Ishikawa (cell line): ENCODE data around the gene SSU72.
A peak's percentile ranks its signal among the peaks of the same experiment; 100 is the strongest.

Experiments
- CEBPB ChIP-seq: IDR thresholded peaks from 2 replicates; pipeline ENCODE4 v1.6.1; 2012
- CREB1 ChIP-seq: IDR thresholded peaks from 2 replicates; pipeline ENCODE4 v1.6.1; 2012; ENCODE audit warnings: low read depth
- EGR1 ChIP-seq: IDR thresholded peaks from 2 replicates; pipeline ENCODE4 v1.6.1; 2012
- EP300 ChIP-seq: IDR thresholded peaks from 2 replicates; pipeline ENCODE4 v1.6.1; 2012; ENCODE audit warnings: borderline replicate concordance
- FOXM1 ChIP-seq: IDR thresholded peaks from 2 replicates; pipeline ENCODE4 v1.6.1; 2012; ENCODE audit warnings: low read depth, borderline replicate concordance
- NFIC ChIP-seq: IDR thresholded peaks from 2 replicates; pipeline ENCODE4 v1.6.1; 2012
- RAD21 ChIP-seq: IDR thresholded peaks from 2 replicates; pipeline ENCODE4 v1.6.1; 2012; ENCODE audit warnings: low read depth
- TAF1 ChIP-seq: IDR thresholded peaks from 2 replicates; pipeline ENCODE4 v1.6.1; 2012; ENCODE audit warnings: low read depth, mild to moderate bottlenecking
- TCF12 ChIP-seq: IDR thresholded peaks from 2 replicates; pipeline ENCODE4 v1.6.1; 2012; ENCODE audit warnings: low read depth
- TEAD4 ChIP-seq: IDR thresholded peaks from 2 replicates; pipeline ENCODE4 v1.6.1; 2012
- YY1 ChIP-seq: IDR thresholded peaks from 2 replicates; pipeline ENCODE4 v1.6.1; 2012; ENCODE audit warnings: low read depth
- ZBTB7A ChIP-seq: IDR thresholded peaks from 2 replicates; pipeline ENCODE4 v1.6.1; 2012; ENCODE audit warnings: low read depth
- TF ChIP-seq, protein P1 (sequence below): IDR thresholded peaks from 2 replicates; pipeline ENCODE4 v1.6.1; 2012
- TF ChIP-seq, protein P2 (sequence below): IDR thresholded peaks from 2 replicates; pipeline ENCODE4 v1.6.1; 2012; ENCODE audit warnings: low read depth, mild to moderate bottlenecking
- TF ChIP-seq, protein P3 (sequence below): IDR thresholded peaks from 2 replicates; pipeline ENCODE4 v1.6.1; 2012

Gene SSU72

DNA sequence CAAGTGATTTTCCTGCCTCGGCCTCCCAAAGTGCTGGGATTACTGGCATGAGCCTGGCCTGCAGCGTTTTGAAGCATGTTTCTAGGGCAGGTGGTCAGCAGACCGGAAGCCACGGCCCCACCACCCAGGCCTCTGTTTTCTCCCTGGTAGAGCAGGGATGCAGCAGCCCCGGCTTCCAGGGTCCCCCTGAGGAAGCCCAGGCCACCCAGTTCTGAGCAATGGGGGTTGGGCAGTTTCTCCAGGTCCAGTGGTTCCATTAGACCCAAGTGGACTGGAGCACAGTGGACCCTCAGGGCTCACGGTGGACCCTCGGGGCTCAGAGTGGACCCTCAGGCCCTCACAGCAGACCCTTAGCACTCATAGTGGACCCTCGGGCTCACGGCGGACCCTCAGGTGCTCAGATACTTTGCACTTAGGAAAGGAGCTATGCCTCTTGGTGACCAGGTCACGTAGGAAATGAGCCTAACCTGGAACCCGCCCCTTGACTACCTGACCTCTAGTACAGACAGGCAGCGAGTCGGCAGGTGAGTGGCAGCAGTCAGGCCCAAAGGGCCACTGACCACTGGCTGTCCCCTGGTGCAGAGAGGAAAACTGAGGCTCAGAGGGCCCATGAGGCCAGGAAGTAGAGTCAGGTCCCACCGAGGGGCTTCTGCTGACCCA lies 29.8 kb upstream of the SSU72 start:
- TF ChIP-seq, protein P1, sequence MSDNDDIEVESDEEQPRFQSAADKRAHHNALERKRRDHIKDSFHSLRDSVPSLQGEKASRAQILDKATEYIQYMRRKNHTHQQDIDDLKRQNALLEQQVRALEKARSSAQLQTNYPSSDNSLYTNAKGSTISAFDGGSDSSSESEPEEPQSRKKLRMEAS = no peak
- TF ChIP-seq EP300 (no peak), ZBTB7A (0 out of 2 replicates have a peak, but pooled peaks have one; percentile 13), TCF12 (no peak), CEBPB (no peak)

DNA sequence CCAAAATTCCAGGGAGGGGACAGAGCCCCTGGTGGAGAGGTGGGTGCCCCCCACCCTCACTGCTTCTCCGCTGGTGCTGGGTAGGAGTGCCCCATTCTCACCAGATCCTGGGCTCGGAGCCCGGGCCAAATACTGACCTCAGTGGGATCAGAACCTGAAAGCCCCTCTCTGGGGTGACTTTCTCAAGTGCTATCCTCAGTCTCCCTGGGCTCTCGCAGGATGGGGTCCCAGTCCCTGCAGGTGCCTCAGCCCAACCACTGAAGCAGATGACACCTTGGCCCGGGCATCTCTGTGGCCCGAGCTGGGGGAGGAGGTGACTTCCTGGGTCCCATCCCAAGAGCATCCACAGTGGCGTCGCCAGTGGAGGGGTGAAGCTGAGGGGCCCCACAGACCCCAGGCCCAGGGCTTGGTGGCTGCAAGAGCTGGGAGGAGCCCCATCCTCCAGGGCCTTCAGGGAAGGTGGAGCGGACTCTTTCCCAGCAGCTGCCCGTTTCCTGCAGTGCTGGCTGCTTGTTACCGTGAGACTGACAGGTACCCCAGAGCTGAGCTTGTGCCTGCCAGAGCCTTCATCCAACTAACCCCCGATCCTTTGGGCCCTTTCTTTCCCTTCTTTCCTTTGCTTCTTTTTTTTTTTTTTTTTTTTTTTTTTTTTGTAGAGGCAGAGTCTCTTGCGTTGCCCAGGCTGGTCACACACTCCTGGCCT lies 29.2 kb upstream of the SSU72 start:
- no peak for TF ChIP-seq CREB1
- TF ChIP-seq CEBPB = no peak
- no peak for TF ChIP-seq EP300
- no peak for TF ChIP-seq FOXM1
- no peak for TF ChIP-seq RAD21
- no peak for TF ChIP-seq TEAD4
- TF ChIP-seq YY1 = no peak
- TF ChIP-seq, protein P2, sequence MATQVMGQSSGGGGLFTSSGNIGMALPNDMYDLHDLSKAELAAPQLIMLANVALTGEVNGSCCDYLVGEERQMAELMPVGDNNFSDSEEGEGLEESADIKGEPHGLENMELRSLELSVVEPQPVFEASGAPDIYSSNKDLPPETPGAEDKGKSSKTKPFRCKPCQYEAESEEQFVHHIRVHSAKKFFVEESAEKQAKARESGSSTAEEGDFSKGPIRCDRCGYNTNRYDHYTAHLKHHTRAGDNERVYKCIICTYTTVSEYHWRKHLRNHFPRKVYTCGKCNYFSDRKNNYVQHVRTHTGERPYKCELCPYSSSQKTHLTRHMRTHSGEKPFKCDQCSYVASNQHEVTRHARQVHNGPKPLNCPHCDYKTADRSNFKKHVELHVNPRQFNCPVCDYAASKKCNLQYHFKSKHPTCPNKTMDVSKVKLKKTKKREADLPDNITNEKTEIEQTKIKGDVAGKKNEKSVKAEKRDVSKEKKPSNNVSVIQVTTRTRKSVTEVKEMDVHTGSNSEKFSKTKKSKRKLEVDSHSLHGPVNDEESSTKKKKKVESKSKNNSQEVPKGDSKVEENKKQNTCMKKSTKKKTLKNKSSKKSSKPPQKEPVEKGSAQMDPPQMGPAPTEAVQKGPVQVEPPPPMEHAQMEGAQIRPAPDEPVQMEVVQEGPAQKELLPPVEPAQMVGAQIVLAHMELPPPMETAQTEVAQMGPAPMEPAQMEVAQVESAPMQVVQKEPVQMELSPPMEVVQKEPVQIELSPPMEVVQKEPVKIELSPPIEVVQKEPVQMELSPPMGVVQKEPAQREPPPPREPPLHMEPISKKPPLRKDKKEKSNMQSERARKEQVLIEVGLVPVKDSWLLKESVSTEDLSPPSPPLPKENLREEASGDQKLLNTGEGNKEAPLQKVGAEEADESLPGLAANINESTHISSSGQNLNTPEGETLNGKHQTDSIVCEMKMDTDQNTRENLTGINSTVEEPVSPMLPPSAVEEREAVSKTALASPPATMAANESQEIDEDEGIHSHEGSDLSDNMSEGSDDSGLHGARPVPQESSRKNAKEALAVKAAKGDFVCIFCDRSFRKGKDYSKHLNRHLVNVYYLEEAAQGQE = no peak
- TF ChIP-seq, protein P3, sequence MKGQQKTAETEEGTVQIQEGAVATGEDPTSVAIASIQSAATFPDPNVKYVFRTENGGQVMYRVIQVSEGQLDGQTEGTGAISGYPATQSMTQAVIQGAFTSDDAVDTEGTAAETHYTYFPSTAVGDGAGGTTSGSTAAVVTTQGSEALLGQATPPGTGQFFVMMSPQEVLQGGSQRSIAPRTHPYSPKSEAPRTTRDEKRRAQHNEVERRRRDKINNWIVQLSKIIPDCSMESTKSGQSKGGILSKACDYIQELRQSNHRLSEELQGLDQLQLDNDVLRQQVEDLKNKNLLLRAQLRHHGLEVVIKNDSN = no peak
- no peak for TF ChIP-seq TAF1
- no peak for TF ChIP-seq ZBTB7A
- no peak for TF ChIP-seq EGR1
- TF ChIP-seq NFIC = no peak
- TF ChIP-seq, protein P1 = no peak
- no peak for TF ChIP-seq TCF12

DNA sequence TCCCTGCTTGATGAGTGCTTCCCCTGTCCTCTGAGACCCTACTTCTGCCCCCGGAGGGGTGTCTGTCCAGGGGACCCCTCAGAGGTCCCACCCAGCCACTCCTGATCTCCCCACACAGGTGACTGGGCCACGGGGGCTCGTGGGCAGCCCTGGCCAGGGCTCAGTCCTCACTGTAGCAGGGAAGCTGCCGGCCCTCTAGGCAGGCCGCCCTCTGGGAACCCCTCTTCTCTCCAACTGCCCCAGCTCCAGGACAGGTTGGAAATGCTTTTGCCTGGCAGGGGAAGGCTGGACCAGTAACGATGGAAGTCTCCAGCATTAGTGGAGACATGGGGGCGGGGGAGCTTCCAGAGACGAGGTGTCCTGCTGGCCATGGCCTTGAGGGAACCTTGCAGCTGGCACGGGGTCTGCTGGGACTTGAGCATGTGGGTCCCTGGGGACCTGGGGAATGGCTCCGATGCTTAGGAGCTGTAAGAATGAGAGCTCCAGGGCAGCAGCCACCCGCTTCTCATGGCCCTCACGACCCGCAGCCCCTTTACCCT lies 28.4 kb upstream of the SSU72 start:
- TF ChIP-seq ZBTB7A (no peak), EGR1 (no peak), CEBPB (no peak), TEAD4 (no peak), RAD21 (no peak), EP300 (no peak), YY1 (no peak), CREB1 (no peak), TAF1 (no peak)
- TF ChIP-seq, protein P3 = no peak

DNA sequence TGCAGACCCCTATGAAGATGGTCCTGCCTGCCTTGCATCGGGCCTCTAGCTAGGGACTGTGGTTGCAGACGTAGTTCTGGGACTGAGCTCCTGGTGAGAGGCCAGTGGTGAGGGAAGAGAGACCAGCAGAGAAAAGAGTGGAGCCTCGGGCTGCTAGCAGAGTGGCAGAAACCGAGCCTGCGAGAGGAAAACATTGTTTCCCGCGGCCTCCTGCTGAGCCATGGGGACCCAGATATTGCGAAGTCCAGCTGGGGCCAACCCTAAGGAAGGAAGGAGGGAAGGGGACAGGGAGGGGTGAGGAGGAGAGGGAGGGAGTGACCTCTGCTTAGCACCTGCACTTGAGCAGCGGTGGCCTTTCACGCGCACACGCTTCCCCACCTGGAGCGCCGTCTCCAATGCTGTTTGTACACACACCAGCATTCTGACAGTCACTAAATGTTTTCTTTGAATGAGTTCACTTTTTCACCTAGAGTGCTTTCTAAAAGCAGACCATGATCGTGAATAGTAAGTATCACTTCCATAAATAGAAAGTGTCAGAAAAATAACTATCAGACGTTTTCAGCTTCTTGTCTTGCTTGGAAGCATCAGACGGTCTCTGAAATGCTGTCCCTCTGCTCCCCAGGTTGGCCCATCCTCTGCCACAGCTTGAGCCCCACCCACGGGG lies 27.8 kb upstream of the SSU72 start:
- TF ChIP-seq FOXM1 (no peak), CEBPB (no peak), TCF12 (no peak), EGR1 (no peak), RAD21 (no peak), ZBTB7A (no peak), NFIC (no peak), CREB1 (no peak), EP300 (no peak)
- TF ChIP-seq, protein P3 = no peak
- TF ChIP-seq, protein P2 = no peak
